Large intestine (tissue), 3 donors: ENCODE results near the gene BOK. TPM values are rescaled to one million over a fixed set of nuclear protein-coding genes. Genes with fewer than 3 reads are reported as not detected.

ENCODE experiments used
- DNase-seq, 2 donors: peaks; one replicate each; pipeline versions ENCODE4 v3.0.0 to v3.0.0-alpha.2; 2013
- H3K27ac ChIP-seq: one replicate; pipeline ENCODE4 v1.5.1; 2013; ENCODE audit warnings: low read length
- H3K27me3 ChIP-seq: 2 replicates; pipeline ENCODE4 v1.6.1; 2013; ENCODE audit warnings: low read length; ENCODE audit not compliant: control insufficient read depth, insufficient read depth
- H3K36me3 ChIP-seq: 2 replicates; pipeline ENCODE4 v1.6.1; 2013; ENCODE audit warnings: low read length; ENCODE audit not compliant: control insufficient read depth, insufficient read depth
- H3K4me1 ChIP-seq: one replicate; pipeline ENCODE4 v1.6.1; 2013; ENCODE audit warnings: low read length; ENCODE audit not compliant: control insufficient read depth, insufficient read depth
- H3K4me3 ChIP-seq: one replicate; pipeline ENCODE4 v1.5.1; 2013; ENCODE audit warnings: low read length
- H3K9me3 ChIP-seq: one replicate; pipeline ENCODE4 v1.6.1; 2013; ENCODE audit warnings: mild to moderate bottlenecking, low read depth, low read length, moderate library complexity; ENCODE audit not compliant: control insufficient read depth
- WGBS: methylation state at CpG from one replicate; pipeline ENCODE4 v1.1.5; 2013; ENCODE audit warnings: low lambda C conversion rate; ENCODE audit not compliant: insufficient coverage; 5-methylcytosine and 5-hydroxymethylcytosine counted together
- polyA plus RNA-seq: library from polyadenylated mRNA; unstranded; fragments of 120-200 nt; gene quantifications from one replicate; pipeline ENCODE4 v1.2.1, GENCODE V29; 2013

Gene BOK
- polyA plus RNA-seq, 1 donor: 8.8 TPM

GRCh38 chr2:241538838-241539615 is 19.5 kb upstream of the BOK start:
- Histone ChIP-seq H3K36me3 (no peaks in the 10 kb centered on the region), H3K4me1 (peaks cover 5% of the 10 kb centered on the region), H3K4me3 (no peak overlapping the region), H3K27ac (no peak overlapping the region), H3K9me3 (peaks cover 8% of the 10 kb centered on the region), H3K27me3 (peaks cover 28% of the 10 kb centered on the region)
- WGBS: no CpG with 5 or more reads among the region's 15 CpGs
- DNase-seq: no peak

- Histone ChIP-seq H3K4me3 (no peak overlapping the region), H3K27ac (no peak overlapping the region), H3K9me3 (peaks cover 8% of the 10 kb centered on the region), H3K36me3 (no peaks in the 10 kb centered on the region), H3K27me3 (peaks cover 32% of the 10 kb centered on the region), H3K4me1 (peaks cover 5% of the 10 kb centered on the region)
- DNase-seq: no peak
- WGBS: no CpG with 5 or more reads among the region's 11 CpGs
Measured at GRCh38 chr2:241539616-241540374, 18.8 kb upstream of the BOK start.

GRCh38 chr2:241540401-241540770 is 18.2 kb upstream of the BOK start:
- peaks cover 5% of the 10 kb centered on the region for H3K4me1 ChIP-seq
- H3K27me3 ChIP-seq: peaks cover 37% of the 10 kb centered on the region
- WGBS: no CpG with 5 or more reads among the region's 10 CpGs
- H3K36me3 ChIP-seq: no peaks in the 10 kb centered on the region
- no peak overlapping the region for H3K27ac ChIP-seq
- DNase-seq: no peak
- H3K4me3 ChIP-seq: no peak overlapping the region
- H3K9me3 ChIP-seq: peaks cover 8% of the 10 kb centered on the region

- peaks cover 37% of the 10 kb centered on the region for H3K27me3 ChIP-seq
- WGBS: no CpG with 5 or more reads among the region's 68 CpGs
- peak in 1 of 2 donors; percentile 40 for DNase-seq
- H3K9me3 ChIP-seq: peaks cover 8% of the 10 kb centered on the region
- no peak overlapping the region for H3K4me3 ChIP-seq
- no peaks in the 10 kb centered on the region for H3K36me3 ChIP-seq
- H3K4me1 ChIP-seq: peaks cover 5% of the 10 kb centered on the region
- no peak overlapping the region for H3K27ac ChIP-seq
Measured at GRCh38 chr2:241540771-241541561, 17.6 kb upstream of the BOK start.

GRCh38 chr2:241541564-241542277 is 16.8 kb upstream of the BOK start:
- no peak overlapping the region for H3K4me3 ChIP-seq
- no CpG with 5 or more reads among the region's 62 CpGs for WGBS
- no peak overlapping the region for H3K27ac ChIP-seq
- peaks cover 5% of the 10 kb centered on the region for H3K4me1 ChIP-seq
- H3K36me3 ChIP-seq: no peaks in the 10 kb centered on the region
- DNase-seq: no peak
- peaks cover 8% of the 10 kb centered on the region for H3K9me3 ChIP-seq
- H3K27me3 ChIP-seq: peaks cover 40% of the 10 kb centered on the region

GRCh38 chr2:241542278-241542605 is 16.3 kb upstream of the BOK start:
- WGBS: no CpG with 5 or more reads among the region's 15 CpGs
- peaks cover 45% of the 10 kb centered on the region for H3K27me3 ChIP-seq

GRCh38 chr2:241545106-241545505 is 13.4 kb upstream of the BOK start:
- Histone ChIP-seq H3K4me1 (peaks cover 5% of the 10 kb centered on the region), H3K9me3 (peaks cover 8% of the 10 kb centered on the region), H3K36me3 (no peaks in the 10 kb centered on the region), H3K27ac (no peak overlapping the region), H3K4me3 (no peak overlapping the region), H3K27me3 (peaks cover 55% of the 10 kb centered on the region)
- 80% methylated on average over 1 of the region's 10 CpGs for WGBS
- no peak for DNase-seq

More at GRCh38 chr2:241542278-241542605, 16.3 kb upstream of the BOK start:
- H3K27ac ChIP-seq: no peak overlapping the region
- peaks cover 8% of the 10 kb centered on the region for H3K9me3 ChIP-seq
- H3K4me3 ChIP-seq: no peak overlapping the region
- no peak for DNase-seq
- H3K36me3 ChIP-seq: no peaks in the 10 kb centered on the region
- peaks cover 5% of the 10 kb centered on the region for H3K4me1 ChIP-seq

GRCh38 chr2:241545523-241546473 is 12.7 kb upstream of the BOK start:
- Histone ChIP-seq H3K36me3 (no peaks in the 10 kb centered on the region), H3K27me3 (peaks cover 53% of the 10 kb centered on the region), H3K9me3 (peaks cover 8% of the 10 kb centered on the region), H3K4me1 (peaks cover 6% of the 10 kb centered on the region), H3K27ac (no peak overlapping the region), H3K4me3 (no peak overlapping the region)
- no CpG with 5 or more reads among the region's 12 CpGs for WGBS
- DNase-seq: no peak

- Histone ChIP-seq H3K4me3 (no peak overlapping the region), H3K27ac (no peak overlapping the region), H3K27me3 (peaks cover 45% of the 10 kb centered on the region), H3K4me1 (peaks cover 2% of the 10 kb centered on the region), H3K36me3 (no peaks in the 10 kb centered on the region), H3K9me3 (no peaks in the 10 kb centered on the region)
- no peak for DNase-seq
- WGBS: 40% methylated on average over 1 of the region's 25 CpGs
Measured at GRCh38 chr2:241546771-241547498, 11.6 kb upstream of the BOK start.
